ENCODE results near the gene CELA2A. TPM values are rescaled to one million over a fixed set of nuclear protein-coding genes. Genes with fewer than 3 reads are reported as not detected.
A peak's percentile ranks its signal among the peaks of the same experiment; 100 is the strongest.
"Not testable (repeated sequence)": the region's sequence is repeated elsewhere in the genome, so short reads cannot be mapped to it uniquely, and the experiment has no call there.

CELA2A gene
- total and polyA plus RNA-seq, 9 of the 15 experiments (the other 6 are each of a cell fraction or from before 2014, with no cell fraction given): 0.62 TPM; not detected in 8

GRCh38 chr1:15482983-15483543, 26.5 kb downstream of the CELA2A start:
- H3K4me1 ChIP-seq (replicated peaks in 1 of 2; ENCODE audit: control insufficient read depth in 2 of 2, insufficient read depth in 2 of 2, low read length in 2 of 2); FAIRE-seq; H3K9me3 ChIP-seq (replicated peaks; ENCODE audit: control insufficient read depth, insufficient read depth, low read depth, low read length); DNase-seq (ENCODE audit: extremely low read depth in 1 of 4, low spot score in 3 of 4); H3K9ac ChIP-seq (ENCODE audit: insufficient read depth in 1 of 2, low read depth in 2 of 2, low read length in 2 of 2); H3K4me2 ChIP-seq (ENCODE audit: insufficient read depth, low read length); intact Hi-C loops (cut with micrococcal nuclease); POLR2A ChIA-PET; H3K27ac ChIP-seq (ENCODE audit: extremely low read depth, low read depth, low read length); H3K4me3 ChIP-seq; in situ Hi-C loops (cut with MboI); H3K9me1 ChIP-seq (ENCODE audit: control insufficient read depth, insufficient read depth, low read length); H3K79me2 ChIP-seq (ENCODE audit: control insufficient read depth, insufficient read depth, low read length); ATAC-seq; BruUV-seq (replicated peaks); H3K36me3 ChIP-seq (ENCODE audit: control insufficient read depth, insufficient read depth, low read length); H2AFZ ChIP-seq (ENCODE audit: low read depth, low read length); CTCF ChIA-PET (ENCODE audit: low intra/inter-chr PET ratio); H3K27me3 ChIP-seq (ENCODE audit: control insufficient read depth in 2 of 2, insufficient read depth in 2 of 2, low read length in 2 of 2); H4K20me1 ChIP-seq (replicated peaks; ENCODE audit: control insufficient read depth, insufficient read depth, low read length): not testable (repeated sequence)
- WGBS (ENCODE audit: insufficient coverage, low coverage, missing lambda C conversion rate): 51% methylated on average over 11 of the region's 16 CpGs
- TF ChIP-seq, protein P1, sequence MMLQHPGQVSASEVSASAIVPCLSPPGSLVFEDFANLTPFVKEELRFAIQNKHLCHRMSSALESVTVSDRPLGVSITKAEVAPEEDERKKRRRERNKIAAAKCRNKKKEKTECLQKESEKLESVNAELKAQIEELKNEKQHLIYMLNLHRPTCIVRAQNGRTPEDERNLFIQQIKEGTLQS (IDR thresholded peaks at IDR 0.05): 0 out of 2 replicates have a peak, but pooled peaks have one; percentile 10
- TF ChIP-seq, protein P1 (CRISPR knock-in tag; conservative IDR thresholded peaks at IDR 0.05): not testable (repeated sequence)

DNA sequence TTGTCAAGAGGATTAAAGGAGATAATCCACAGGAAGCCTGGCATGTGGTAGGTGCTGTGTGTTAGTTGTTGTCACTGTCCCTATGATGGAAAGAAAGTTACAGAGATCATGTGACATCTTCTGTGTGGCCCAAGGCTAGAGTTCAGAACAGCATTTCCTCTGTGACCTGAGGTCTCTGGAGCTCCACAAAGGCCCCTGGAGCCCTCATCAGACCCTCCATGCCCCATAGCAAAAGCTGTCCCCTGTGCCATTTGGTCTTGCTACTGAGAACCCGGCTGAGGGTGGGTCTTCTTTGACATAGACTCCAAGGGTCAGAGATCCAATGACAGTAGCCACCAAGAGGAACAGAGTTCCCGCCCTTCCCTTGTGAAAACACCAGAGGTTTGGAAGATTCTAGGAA, 27.4 kb downstream of the CELA2A start:
- Histone ChIP-seq H4K20me1 (replicated peaks; ENCODE audit: control insufficient read depth, insufficient read depth, low read length) (no peaks in the 10 kb centered on the region), H3K4me3 (no peak overlapping the region), H3K9ac (ENCODE audit: insufficient read depth in 1 of 2, low read depth in 2 of 2, low read length in 2 of 2) (no peak overlapping the region), H3K27ac (ENCODE audit: extremely low read depth, low read depth, low read length) (no peak overlapping the region), H3K9me1 (ENCODE audit: control insufficient read depth, insufficient read depth, low read length) (no peaks in the 10 kb centered on the region), H3K4me1 (replicated peaks in 1 of 2; ENCODE audit: control insufficient read depth in 2 of 2, insufficient read depth in 2 of 2, low read length in 2 of 2) (0 out of 5 replicates have a peak, but pooled peaks cover 0 to under 1% of the 10 kb centered on the region in 2 experiments), H3K27me3 (ENCODE audit: control insufficient read depth in 2 of 2, insufficient read depth in 2 of 2, low read length in 2 of 2) (no peaks in the 10 kb centered on the region), H3K4me2 (ENCODE audit: insufficient read depth, low read length) (no peak overlapping the region), H3K36me3 (ENCODE audit: control insufficient read depth, insufficient read depth, low read length) (no peaks in the 10 kb centered on the region), H3K9me3 (replicated peaks; ENCODE audit: control insufficient read depth, insufficient read depth, low read depth, low read length) (no peaks in the 10 kb centered on the region), H3K79me2 (ENCODE audit: control insufficient read depth, insufficient read depth, low read length) (no peaks in the 10 kb centered on the region), H2AFZ (ENCODE audit: low read depth, low read length) (no peak overlapping the region)
- DNase-seq (ENCODE audit: extremely low read depth in 1 of 4, low spot score in 3 of 4) (no peak), FAIRE-seq (no peak), ATAC-seq (no peak)
- in situ Hi-C loops (cut with MboI) (no loop called here), intact Hi-C loops (cut with micrococcal nuclease) (no loop called here)
- BruUV-seq (replicated peaks): no TSS peak
- ChIA-PET POLR2A (no interaction called here), CTCF (ENCODE audit: low intra/inter-chr PET ratio) (no interaction called here)
- TF ChIP-seq, protein P2, sequence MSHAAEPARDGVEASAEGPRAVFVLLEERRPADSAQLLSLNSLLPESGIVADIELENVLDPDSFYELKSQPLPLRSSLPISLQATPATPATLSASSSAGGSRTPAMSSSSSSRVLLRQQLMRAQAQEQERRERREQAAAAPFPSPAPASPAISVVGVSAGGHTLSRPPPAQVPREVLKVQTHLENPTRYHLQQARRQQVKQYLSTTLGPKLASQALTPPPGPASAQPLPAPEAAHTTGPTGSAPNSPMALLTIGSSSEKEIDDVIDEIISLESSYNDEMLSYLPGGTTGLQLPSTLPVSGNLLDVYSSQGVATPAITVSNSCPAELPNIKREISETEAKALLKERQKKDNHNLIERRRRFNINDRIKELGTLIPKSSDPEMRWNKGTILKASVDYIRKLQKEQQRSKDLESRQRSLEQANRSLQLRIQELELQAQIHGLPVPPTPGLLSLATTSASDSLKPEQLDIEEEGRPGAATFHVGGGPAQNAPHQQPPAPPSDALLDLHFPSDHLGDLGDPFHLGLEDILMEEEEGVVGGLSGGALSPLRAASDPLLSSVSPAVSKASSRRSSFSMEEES (CRISPR knock-in tag; IDR thresholded peaks at IDR 0.05): peak; percentile 82
- no peak for TF ChIP-seq CBX8 (IDR thresholded peaks at IDR 0.05; ENCODE audit: borderline replicate concordance, extremely low read depth, low read depth, low read length, poor library complexity, severe bottlenecking)
- WGBS (ENCODE audit: insufficient coverage, low coverage, missing lambda C conversion rate): 28% methylated on average over 2 of the region's 2 CpGs

Data from K562 (cell line).